GDM1 (cell line): ENCODE measurements around the gene L3MBTL3.

Source experiments
- DNase-seq: peaks from one replicate; lab custom pipeline; 2025; lab: John Stamatoyannopoulos, UW

L3MBTL3 gene

GRCh38 chr6:130185658-130186057, 167.3 kb downstream of the L3MBTL3 start:
- no peak for DNase-seq

GRCh38 chr6:130187335-130188206, 169.2 kb downstream of the L3MBTL3 start:
- no peak for DNase-seq

GRCh38 chr6:130188207-130188899, 170.0 kb downstream of the L3MBTL3 start:
- no peak for DNase-seq

GRCh38 chr6:130189531-130190397, 171.4 kb downstream of the L3MBTL3 start:
- DNase-seq: no peak
